GM19240 (cell line): Measurements from ENCODE around the gene RPGR.

Experiments
- DNase-seq: peaks from one replicate; pipeline ENCODE4 v3.0.0; 2011; ENCODE audit warnings: low spot score; ENCODE audit not compliant: insufficient read length

RPGR gene

GRCh38 chrX:38260231-38260630, 67.1 kb downstream of the RPGR start:
- no peak for DNase-seq

DNA sequence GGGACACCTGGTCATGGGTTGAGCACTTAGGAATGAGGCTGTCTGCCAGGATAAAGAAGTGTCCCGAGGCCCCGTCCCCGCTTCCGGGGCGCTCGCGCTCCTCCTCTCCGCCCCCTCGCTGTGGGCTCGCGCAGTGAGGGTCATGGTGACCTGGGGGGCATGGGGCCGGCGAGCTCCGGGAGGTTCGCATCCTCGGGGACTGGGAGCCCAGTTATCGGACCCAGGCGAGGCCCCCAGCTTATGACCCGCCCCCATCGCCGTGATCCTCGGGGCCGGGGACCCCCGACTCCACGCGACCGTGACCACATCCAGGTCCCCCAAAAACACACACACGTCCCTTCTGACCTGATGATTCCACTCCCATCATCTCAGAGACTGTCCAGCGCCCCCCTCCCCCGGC, 71.3 kb downstream of the RPGR start:
- DNase-seq: no peak

DNA sequence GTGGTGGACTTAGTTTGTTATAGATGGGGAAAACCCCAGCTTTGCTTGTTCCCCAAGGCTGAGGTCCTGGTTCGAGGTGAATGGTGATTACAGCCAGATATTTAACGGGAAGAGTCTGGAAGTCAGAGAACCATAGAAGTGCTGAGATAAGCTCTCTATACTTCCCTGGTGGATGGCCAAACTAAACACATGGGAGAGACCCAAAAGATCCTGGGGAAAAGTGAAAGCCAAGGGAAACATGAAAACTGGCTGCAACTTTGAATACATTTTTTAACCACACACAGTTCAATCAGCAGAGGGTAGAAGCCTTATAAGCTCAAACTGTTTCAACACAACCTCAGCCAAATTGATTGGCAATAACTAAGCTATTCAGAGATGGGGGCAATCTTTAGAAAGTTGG, 77.3 kb downstream of the RPGR start:
- DNase-seq: no peak

DNA sequence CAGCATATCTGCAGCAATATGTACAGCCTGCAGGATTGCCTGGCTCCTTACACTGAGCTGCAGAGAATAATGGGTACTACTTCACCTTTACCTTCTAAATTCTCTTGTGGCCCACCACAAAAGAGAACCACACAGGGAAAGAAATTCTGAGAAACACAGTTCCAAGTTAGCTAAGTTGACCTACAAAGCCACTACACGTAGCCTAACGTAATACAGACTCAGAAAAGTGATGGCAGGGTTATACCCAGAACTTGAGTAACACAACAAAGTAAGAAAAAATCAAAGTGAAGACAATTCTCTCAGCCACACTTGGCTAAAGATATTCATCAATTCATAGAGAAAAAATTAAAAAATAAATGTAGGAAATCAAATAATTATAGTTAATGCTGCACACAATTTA, 80.3 kb downstream of the RPGR start:
- no peak for DNase-seq

GRCh38 chrX:38240541-38240940, 86.8 kb downstream of the RPGR start:
- DNase-seq: no peak

- DNase-seq: no peak
These were observed 90.3 kb downstream of the RPGR start for GRCh38 chrX:38236901-38237615.

- DNase-seq: no peak
These were observed 93.2 kb downstream of the RPGR start for GRCh38 chrX:38233891-38234667.

- no peak for DNase-seq
These were observed 95.1 kb downstream of the RPGR start for GRCh38 chrX:38232079-38232686.

GRCh38 chrX:38225093-38225492, 102.2 kb downstream of the RPGR start:
- no peak for DNase-seq

GRCh38 chrX:38224160-38224559, 103.1 kb downstream of the RPGR start:
- DNase-seq: no peak

- DNase-seq: no peak
These were observed 105.8 kb downstream of the RPGR start for GRCh38 chrX:38221391-38221929.

DNA sequence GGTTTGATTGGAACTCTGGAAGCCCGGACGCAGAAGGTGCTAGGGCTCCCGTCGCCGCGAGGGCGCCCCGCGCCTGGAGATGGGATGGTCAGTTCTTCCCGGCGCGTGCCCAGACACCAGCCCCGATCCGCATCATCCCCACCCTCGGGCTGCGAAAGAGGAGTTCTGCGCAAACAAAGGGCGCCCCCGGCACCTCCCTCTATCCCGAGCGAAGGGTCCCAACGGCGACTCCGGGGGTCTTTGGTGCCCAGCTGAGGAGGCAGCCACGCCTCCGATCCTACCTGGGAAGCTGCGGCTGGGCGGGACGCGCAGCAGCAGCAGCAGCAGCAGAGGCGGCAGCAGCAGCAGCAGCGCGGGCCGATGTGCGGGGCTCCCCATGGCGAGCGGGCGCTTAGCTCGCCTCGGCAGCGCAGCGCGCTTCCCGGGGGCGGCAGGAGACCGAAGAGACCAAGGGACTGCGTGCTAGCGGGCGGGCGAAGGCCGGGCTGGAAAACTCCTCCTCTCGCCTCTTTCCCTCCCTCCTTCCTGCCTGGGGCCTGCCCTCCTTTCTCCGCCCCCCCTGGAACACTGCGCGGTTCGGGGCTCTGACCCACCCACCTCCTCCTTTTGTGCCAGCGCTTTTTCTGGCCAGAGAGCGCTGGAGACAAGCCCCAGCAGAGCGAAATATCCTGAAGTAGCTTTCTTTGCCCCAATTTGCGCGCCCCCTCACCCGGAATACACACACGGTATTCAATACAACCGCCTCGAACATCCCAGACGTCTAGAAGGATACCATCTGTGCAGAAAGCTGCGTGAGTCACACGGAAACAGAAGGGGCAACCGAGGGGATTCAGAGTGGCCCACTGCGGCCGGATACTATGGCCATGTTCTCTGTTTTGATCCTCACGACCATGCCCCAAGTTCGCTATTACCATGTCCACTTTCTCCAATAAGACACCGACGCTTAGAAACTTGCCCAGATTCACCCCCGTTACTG, 106.6 kb downstream of the RPGR start, which contains the start of gene SRPX:
SRPX (minus strand) TSS at position 457 of the 976 bp plus-strand sequence; CDS start at position 378, 79 bp downstream.
- DNase-seq: no peak

- DNase-seq: no peak
These were observed 107.3 kb downstream of the RPGR start for GRCh38 chrX:38220024-38220414.
